T1000 (cell line): ENCODE measurements around the gene RRP9.
A peak's percentile ranks its signal among the peaks of the same experiment; 100 is the strongest.
"Not testable (repeated sequence)": the region's sequence is repeated elsewhere in the genome, so short reads cannot be mapped to it uniquely, and the experiment has no call there.

ENCODE experiments used
- DNase-seq: peaks from one replicate; lab custom pipeline; 2025; ENCODE audit warnings: mixed read lengths; lab: John Stamatoyannopoulos, UW

RRP9 gene, protein sequence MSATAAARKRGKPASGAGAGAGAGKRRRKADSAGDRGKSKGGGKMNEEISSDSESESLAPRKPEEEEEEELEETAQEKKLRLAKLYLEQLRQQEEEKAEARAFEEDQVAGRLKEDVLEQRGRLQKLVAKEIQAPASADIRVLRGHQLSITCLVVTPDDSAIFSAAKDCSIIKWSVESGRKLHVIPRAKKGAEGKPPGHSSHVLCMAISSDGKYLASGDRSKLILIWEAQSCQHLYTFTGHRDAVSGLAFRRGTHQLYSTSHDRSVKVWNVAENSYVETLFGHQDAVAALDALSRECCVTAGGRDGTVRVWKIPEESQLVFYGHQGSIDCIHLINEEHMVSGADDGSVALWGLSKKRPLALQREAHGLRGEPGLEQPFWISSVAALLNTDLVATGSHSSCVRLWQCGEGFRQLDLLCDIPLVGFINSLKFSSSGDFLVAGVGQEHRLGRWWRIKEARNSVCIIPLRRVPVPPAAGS

GRCh38 chr3:51941798-51942602 is at the start of gene RRP9, which contains the start of gene PARP3:
RRP9 (minus strand) TSS chr3:51941904; CDS start chr3:51941867, 37 bp downstream.
PARP3 (plus strand) TSS chr3:51942363; CDS start chr3:51943356, 993 bp downstream.
- peak; percentile 100 for DNase-seq

DNA sequence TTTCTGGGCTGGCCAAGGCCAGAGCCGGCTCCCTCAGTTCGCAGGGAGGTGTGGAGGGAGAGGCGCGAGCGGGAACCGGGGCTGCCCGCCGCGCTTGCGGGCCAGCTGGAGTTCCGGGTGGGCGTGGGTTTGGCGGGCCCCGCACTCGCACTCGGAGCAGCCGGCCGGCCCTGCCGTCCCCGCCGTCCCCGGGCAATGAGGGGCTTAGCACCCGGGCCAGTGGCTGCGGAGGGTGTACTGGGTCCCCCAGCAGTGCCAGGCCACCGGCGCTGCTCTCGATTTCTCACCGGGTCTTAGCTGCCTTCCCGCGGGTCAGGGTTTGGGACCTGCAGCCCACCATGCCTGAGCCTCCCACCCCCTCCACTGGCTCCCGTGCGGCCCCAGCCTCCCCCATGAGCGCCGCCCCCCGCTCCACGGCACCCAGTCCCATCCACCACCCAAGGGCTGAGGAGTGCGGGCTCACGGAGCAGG is 48.8 kb upstream of the RRP9 start:
- not testable (repeated sequence) for DNase-seq

- DNase-seq = no peak
Measured at GRCh38 chr3:51988286-51989146, 46.8 kb upstream of the RRP9 start.

DNA sequence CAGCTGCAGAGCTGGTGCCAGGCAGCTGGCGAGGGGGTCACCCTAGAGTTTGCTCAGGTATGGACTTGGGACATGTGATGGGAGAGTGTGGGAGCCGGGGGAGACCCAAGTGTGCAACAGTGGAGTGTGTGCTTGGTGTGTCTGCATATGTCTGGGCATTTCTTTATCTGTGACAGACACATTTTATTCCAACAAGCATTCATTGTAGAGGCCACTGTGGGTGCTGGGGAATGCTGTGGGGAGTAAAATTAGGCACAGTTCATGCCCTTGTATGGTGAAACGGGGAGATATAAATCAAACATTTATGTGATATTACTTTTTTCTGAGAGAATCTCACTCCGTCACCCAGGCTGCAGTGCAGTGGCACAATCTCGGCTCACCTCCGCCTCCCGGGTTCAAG is 45.9 kb upstream of the RRP9 start:
- DNase-seq = no peak

GRCh38 chr3:51986010-51986947 is 44.6 kb upstream of the RRP9 start:
- DNase-seq = no peak

GRCh38 chr3:51985063-51985462 is 43.4 kb upstream of the RRP9 start:
- no peak for DNase-seq

- DNase-seq = no peak
Measured at GRCh38 chr3:51984269-51984647, 42.6 kb upstream of the RRP9 start.

DNA sequence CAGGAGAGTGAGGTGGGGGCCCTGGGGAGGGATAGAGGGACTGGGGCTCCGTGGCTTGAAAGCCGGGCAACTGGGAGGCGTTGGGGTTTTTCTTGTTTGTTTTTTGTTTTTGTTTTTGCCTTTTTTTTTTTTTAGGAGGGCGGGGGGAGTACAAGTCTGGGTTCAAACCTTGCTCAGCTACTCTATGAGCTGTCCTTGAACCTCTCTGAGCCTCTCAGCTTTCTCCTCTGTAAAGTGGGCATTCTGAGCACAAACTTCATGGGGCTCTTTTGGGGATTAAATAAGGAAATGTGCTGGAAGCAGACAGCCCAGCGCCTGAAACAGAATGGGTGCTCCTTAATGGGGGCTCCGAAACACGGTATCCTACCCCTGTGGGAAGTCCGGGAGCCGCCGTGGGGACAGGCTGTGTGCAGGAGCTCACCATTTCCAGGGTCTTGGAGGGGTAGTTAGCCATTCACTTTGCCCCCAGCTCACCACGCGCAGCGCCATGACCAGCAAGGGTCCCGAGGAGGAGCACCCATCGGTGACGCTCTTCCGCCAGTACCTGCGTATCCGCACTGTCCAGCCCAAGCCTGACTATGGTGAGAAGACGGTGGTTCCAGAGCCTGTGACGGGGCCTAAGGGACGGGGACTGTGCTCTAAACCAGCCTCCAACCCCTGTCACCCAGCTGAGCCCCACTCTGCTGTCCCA is 42.0 kb upstream of the RRP9 start:
- DNase-seq = no peak

DNA sequence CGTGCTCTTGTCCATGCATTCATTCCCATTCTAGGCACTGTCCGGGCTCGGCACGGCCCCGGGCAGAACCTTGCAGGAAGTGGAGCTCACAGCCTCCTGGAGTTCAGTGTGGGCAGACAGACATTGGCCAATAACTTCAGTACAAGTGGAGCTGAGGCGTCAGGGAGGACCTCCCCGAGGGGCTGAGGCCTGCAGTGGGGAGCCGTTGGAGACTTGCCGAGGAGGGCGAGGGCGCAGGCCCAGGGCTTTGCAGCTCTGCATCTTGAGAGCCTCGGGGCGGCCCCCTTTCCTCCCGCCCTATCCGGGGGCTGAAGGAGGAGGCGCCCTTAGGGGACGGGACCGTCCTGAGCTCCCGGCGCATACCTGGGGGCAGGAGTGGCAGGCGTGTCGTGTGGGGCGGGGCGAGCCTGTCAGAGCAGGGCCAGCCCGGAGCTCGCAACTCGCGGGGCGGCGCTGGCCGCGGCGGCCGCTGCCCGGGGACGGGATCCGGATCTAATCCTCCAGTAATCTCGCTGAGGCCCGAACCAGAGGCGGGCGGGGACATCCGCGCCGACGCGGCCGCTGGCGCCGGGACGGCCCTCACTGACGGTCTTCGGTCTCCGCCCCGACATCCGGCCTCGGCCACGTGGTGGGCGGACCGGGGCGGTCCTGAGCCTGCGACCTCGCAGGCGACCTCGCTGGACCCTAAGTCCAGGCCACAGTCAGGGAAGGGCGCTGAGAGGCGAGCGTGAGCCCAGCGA is 41.3 kb upstream of the RRP9 start, which contains the start of gene ACY1:
TSS of gene ACY1 (plus strand) at position 698 of the 740 bp plus-strand sequence. CDS start 530 bp downstream, outside the sequence.
- peak; percentile 89 for DNase-seq

- DNase-seq = no peak
Measured at GRCh38 chr3:51982352-51982837, 40.7 kb upstream of the RRP9 start.

GRCh38 chr3:51980253-51980652 is 38.5 kb upstream of the RRP9 start:
- no peak for DNase-seq

- DNase-seq = no peak
Measured at GRCh38 chr3:51978143-51978502, 36.4 kb upstream of the RRP9 start.

GRCh38 chr3:51977446-51978142 is 35.9 kb upstream of the RRP9 start:
- DNase-seq = no peak

GRCh38 chr3:51975852-51976549 is 34.3 kb upstream of the RRP9 start:
- DNase-seq = peak; percentile 49

DNA sequence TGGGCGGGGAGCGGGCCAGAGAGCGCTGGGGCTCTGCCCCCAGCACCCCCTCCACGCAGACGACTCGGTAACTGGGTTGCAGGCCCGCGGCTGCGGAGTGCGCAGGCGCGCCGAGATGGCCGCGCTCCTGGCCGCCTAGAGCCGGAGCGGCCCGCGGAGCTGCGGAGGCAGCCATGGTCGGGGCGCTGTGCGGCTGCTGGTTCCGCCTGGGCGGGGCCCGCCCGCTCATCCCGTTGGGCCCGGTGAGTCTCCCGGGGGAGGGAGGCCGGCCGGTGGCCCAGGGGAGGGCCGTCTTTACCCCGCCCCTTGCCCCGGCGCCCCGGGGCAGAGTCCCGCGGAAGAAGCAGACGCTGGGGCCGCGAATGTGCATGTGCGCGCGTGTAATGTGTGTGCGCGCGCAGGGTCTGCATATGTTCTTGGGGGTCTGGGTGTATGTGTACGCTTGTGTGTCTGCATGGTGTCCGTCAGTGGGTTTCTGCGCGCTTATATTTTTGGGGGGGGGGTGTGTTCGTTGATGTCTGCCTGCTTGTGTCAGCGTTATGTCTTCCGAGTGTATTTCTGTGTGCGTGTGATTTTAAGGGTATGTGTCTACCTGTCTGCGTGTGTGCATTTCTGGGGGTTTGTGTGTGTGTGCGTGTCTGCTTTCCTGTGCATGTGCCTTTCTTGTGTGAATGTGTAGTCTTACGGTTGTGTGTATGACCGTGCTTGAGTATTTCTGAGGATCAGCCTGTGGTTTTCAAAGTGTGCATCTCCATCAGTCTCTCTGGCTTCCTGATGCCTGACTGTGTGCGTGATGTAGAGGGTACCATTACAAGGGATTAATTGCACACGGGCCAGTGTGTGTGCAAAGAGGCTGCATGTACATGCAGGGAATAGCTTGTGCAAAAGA is 33.5 kb upstream of the RRP9 start, which contains the start of gene ABHD14A:
TSS of gene ABHD14A (plus strand) at position 102 of the 889 bp plus-strand sequence. CDS start at position 174, 72 bp downstream.
- DNase-seq = peak; percentile 50

DNA sequence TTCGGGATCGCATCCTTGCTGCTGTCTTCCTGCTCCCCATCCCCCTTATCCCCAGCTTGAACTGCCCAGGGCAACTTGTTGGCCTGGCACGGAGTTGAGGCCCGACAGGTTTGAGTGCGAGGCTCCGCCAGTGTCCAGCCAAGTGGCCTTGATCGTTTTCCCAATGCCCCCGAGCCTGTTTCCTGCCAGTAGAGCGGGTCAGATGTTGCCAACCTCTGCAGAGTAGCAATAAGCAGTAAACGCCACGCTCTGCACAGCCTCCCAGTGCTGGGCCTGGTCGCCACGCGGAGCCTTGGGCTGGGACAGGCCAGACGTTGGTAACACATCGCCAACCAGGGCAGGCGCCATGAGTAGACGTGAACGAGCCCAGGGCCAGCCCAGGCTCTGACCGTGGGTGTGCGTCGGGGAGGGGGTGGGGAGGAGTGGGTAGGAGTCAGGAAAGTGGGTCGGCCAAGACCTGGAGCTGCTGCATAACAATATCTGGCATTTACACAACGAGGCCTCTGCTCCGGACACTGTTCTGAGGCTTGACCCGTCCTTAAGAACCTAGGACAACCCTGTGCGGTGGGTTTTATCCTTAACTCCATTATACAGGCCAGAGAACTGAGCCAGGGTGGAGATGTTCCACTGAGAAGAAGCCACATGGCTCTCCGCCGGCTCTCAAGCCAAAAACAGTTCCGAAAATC is 32.7 kb upstream of the RRP9 start:
- DNase-seq = no peak
